RWPE2 (cell line): Measurements from ENCODE around the gene FAAP100.

Experiments used
- ATAC-seq: fragments of 200-7000 bp; cut with Tn5 transposase; 3 replicates; pipeline ENCODE4 v1.9.1; 2021; ENCODE audit warnings: low read depth
- DNase-seq: peaks from one replicate; pipeline ENCODE4 v3.0.0-alpha.2; 2020; ENCODE audit warnings: low spot score
- H3K27ac ChIP-seq: fragments of 450-650 bp; 2 replicates; pipeline ENCODE4 v1.5.1; 2017; ENCODE audit warnings: mild to moderate bottlenecking; ENCODE audit not compliant: poor library complexity, severe bottlenecking
- H3K27me3 ChIP-seq: fragments of 250-450 bp; sonication (Bioruptor Pico); 2 replicates; pipeline ENCODE4 v1.5.1; 2021; ENCODE audit warnings: mild to moderate bottlenecking, moderate library complexity; ENCODE audit not compliant: insufficient read depth, poor library complexity, severe bottlenecking
- H3K36me3 ChIP-seq: fragments of 250-450 bp; sonication (Bioruptor Pico); 2 replicates; pipeline ENCODE4 v1.5.1; 2020; ENCODE audit warnings: low read depth, mild to moderate bottlenecking, moderate library complexity
- H3K4me1 ChIP-seq: fragments of 250-450 bp; sonication (Bioruptor Pico); 2 replicates; pipeline ENCODE4 v1.5.1; 2021; ENCODE audit warnings: mild to moderate bottlenecking, moderate library complexity; ENCODE audit not compliant: insufficient read depth, poor library complexity, severe bottlenecking
- H3K4me3 ChIP-seq: fragments of 250-450 bp; sonication (Bioruptor Pico); 2 replicates; pipeline ENCODE4 v1.5.1; 2021; ENCODE audit warnings: mild to moderate bottlenecking, moderate library complexity; ENCODE audit not compliant: severe bottlenecking
- H3K9me3 ChIP-seq: fragments of 250-450 bp; sonication (Bioruptor Pico); 2 replicates; pipeline ENCODE4 v1.5.1; 2021; ENCODE audit warnings: mild to moderate bottlenecking, moderate library complexity; ENCODE audit not compliant: severe bottlenecking
- CTCF ChIP-seq: fragments of 450-650 bp; IDR thresholded peaks from one replicate; pipeline ENCODE4 v1.5.1; 2017; ENCODE audit warnings: mild to moderate bottlenecking, moderate library complexity; ENCODE audit not compliant: poor library complexity, severe bottlenecking

FAAP100 gene

GRCh38 chr17:81520021-81520901 lies 31.9 kb downstream of the FAAP100 start:
- Histone ChIP-seq H3K4me1 (peaks cover 5% of the 10 kb centered on the region), H3K27me3 (no peaks in the 10 kb centered on the region), H3K9me3 (no peaks in the 10 kb centered on the region), H3K4me3 (no peak overlapping the region), H3K36me3 (no peaks in the 10 kb centered on the region), H3K27ac (no peak overlapping the region)
- DNase-seq (peak; percentile 73), ATAC-seq (no peak)
- no peak for TF ChIP-seq CTCF

- peaks cover 5% of the 10 kb centered on the region for H3K4me1 ChIP-seq
- H3K9me3 ChIP-seq = no peaks in the 10 kb centered on the region
- H3K36me3 ChIP-seq = no peaks in the 10 kb centered on the region
- TF ChIP-seq CTCF = peak; percentile 86
- H3K27ac ChIP-seq = peak overlapping the region; percentile 16
- peak overlapping the region; percentile 38 for H3K4me3 ChIP-seq
- peak; percentile 50 for ATAC-seq
- DNase-seq = peak; percentile 73
- H3K27me3 ChIP-seq = no peaks in the 10 kb centered on the region
Measured at GRCh38 chr17:81519284-81520020, 32.7 kb downstream of the FAAP100 start.

GRCh38 chr17:81518785-81519283 lies 33.3 kb downstream of the FAAP100 start:
- H3K9me3 ChIP-seq = no peaks in the 10 kb centered on the region
- H3K4me3 ChIP-seq = peak overlapping the region; percentile 38
- ATAC-seq = peak; percentile 46
- no peaks in the 10 kb centered on the region for H3K36me3 ChIP-seq
- H3K27me3 ChIP-seq = no peaks in the 10 kb centered on the region
- H3K27ac ChIP-seq = peak overlapping the region; percentile 16
- peak; percentile 74 for DNase-seq
- no peak for TF ChIP-seq CTCF
- H3K4me1 ChIP-seq = peaks cover 5% of the 10 kb centered on the region

- H3K36me3 ChIP-seq = no peaks in the 10 kb centered on the region
- peak overlapping the region; percentile 38 for H3K4me3 ChIP-seq
- H3K27ac ChIP-seq = peak overlapping the region; percentile 16
- no peaks in the 10 kb centered on the region for H3K27me3 ChIP-seq
- ATAC-seq (peak; percentile 0; the same call in 1 of the 3 replicates), DNase-seq (peak; percentile 72)
- TF ChIP-seq CTCF = no peak
- H3K4me1 ChIP-seq = peaks cover 5% of the 10 kb centered on the region
- H3K9me3 ChIP-seq = no peaks in the 10 kb centered on the region
Measured at GRCh38 chr17:81518113-81518784, 33.9 kb downstream of the FAAP100 start.
